ENCODE measurements around the gene AURKA.

DNA sequence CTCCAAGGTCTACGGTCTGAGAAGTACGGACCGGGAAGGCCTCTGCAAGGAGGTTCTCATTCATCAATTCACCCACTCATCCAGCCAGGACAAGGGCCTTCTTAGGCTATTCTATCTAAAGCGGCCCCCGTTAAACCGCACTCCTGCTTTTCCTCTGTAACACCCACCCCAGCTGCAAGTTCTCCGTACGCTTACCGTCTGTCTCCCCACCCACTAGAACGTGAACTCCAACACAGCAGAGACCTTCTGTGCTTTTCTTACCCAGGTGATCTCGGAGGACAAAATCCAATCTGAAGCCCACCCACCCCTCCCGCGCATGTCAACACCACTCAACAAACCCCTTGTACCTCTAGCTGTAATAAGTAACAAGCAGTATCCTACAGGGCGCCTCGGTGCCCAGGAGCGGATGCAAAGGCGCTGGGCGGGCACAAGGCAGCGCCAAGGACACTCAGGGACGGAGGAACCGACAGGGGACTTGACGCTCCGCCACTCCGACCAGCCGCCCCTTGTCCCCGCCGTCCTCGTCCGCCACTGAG, 351 bp downstream of the AURKA start:
- TF ChIP-seq, protein P1, sequence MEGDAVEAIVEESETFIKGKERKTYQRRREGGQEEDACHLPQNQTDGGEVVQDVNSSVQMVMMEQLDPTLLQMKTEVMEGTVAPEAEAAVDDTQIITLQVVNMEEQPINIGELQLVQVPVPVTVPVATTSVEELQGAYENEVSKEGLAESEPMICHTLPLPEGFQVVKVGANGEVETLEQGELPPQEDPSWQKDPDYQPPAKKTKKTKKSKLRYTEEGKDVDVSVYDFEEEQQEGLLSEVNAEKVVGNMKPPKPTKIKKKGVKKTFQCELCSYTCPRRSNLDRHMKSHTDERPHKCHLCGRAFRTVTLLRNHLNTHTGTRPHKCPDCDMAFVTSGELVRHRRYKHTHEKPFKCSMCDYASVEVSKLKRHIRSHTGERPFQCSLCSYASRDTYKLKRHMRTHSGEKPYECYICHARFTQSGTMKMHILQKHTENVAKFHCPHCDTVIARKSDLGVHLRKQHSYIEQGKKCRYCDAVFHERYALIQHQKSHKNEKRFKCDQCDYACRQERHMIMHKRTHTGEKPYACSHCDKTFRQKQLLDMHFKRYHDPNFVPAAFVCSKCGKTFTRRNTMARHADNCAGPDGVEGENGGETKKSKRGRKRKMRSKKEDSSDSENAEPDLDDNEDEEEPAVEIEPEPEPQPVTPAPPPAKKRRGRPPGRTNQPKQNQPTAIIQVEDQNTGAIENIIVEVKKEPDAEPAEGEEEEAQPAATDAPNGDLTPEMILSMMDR (conservative IDR thresholded peaks at IDR 0.05; ENCODE audit: low read depth, low read length): no peak
- TF ChIP-seq EZH2 (IDR thresholded peaks at IDR 0.05; ENCODE audit: low read length, unreplicated experiment): no peak
